Globus pallidus (tissue), 1 donor: Measurements from ENCODE around the gene KRAS.

Experiments used
- DNase-seq: peaks from one replicate; pipeline ENCODE4 v3.0.0-alpha.2; 2015; ENCODE audit warnings: low spot score

KRAS gene

GRCh38 chr12:25256005-25256404 is 5.3 kb upstream of the KRAS start:
- no peak for DNase-seq

GRCh38 chr12:25254271-25254880 is 3.6 kb upstream of the KRAS start:
- no peak for DNase-seq

- DNase-seq: no peak
Measured at GRCh38 chr12:25253371-25254068, 2.8 kb upstream of the KRAS start.

GRCh38 chr12:25252946-25253345 is 2.2 kb upstream of the KRAS start:
- DNase-seq: no peak

DNA sequence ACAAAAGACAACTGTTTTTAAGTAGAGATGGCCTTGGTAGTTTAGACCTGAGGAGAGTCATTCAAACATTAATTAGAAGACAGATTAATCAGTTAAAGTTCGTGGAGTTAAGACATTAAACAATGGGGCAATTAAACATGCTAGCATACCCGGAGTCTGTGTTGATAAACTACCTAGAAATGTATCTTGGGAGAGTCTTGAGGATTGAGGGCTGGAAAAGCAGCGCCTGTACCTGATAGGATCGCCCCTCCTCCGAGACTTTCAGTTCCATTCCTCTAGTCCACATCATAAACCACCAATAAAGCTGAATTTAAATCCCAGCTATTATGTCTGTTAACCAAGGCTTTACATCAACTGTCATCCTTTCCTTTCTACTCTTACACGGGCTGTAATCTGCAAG is 1.0 kb upstream of the KRAS start:
- DNase-seq: no peak

GRCh38 chr12:25249931-25250738 is 594 bp downstream of the KRAS start:
- peak; percentile 21 for DNase-seq

- DNase-seq: no peak
Measured at GRCh38 chr12:25248732-25249131, 2.0 kb downstream of the KRAS start.

- no peak for DNase-seq
Measured at GRCh38 chr12:25248137-25248536, 2.6 kb downstream of the KRAS start.

DNA sequence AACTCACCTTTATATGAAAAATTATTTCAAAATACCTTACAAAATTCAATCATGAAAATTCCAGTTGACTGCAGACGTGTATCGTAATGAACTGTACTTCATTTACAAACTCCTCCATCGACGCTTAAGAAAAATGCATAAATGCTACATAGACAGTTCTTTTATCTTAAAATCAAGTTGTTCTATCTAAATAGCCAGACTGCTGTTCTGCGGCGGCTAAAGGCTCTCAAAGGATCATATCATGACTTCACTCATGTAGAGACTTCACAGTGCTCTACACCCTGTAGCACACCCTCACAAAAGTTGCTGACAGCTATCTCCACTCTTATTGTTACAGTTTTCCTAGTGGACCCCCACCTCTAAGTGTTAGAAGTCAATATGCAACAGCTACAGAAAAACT is 5.2 kb downstream of the KRAS start:
- DNase-seq: no peak

- no peak for DNase-seq
Measured at GRCh38 chr12:25243680-25243990, 7.1 kb downstream of the KRAS start.

DNA sequence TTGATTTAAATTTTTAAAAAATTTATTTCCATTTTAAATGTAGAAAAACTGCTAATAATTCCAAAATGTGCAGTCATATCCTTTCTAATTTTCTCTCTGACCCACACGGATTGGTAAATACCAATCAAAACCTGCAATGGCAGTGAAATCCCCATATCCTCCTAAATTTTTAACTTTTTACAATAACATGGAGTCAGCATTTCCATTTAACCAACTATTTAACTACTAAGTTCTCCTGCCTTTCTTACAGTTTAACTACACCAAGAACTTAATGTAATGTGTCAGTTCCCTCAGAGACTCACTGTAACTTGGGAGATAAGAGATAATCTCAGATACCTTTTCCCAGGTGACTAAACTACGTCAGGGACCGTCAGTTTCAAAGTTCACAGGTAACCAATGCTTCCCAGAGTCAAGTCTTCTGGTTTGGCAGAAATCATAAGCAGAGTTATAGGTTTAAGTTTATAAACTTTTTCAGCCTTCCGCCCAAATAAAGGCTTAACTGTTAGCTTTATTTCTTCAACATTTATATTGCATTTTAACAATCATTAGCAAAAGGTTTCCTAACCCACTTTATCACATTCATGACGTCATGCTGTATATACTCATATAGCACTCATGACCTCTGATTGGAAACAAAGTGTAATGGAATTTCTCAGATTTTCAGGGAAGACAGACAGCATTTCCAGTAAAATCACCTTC is 7.6 kb downstream of the KRAS start:
- no peak for DNase-seq

DNA sequence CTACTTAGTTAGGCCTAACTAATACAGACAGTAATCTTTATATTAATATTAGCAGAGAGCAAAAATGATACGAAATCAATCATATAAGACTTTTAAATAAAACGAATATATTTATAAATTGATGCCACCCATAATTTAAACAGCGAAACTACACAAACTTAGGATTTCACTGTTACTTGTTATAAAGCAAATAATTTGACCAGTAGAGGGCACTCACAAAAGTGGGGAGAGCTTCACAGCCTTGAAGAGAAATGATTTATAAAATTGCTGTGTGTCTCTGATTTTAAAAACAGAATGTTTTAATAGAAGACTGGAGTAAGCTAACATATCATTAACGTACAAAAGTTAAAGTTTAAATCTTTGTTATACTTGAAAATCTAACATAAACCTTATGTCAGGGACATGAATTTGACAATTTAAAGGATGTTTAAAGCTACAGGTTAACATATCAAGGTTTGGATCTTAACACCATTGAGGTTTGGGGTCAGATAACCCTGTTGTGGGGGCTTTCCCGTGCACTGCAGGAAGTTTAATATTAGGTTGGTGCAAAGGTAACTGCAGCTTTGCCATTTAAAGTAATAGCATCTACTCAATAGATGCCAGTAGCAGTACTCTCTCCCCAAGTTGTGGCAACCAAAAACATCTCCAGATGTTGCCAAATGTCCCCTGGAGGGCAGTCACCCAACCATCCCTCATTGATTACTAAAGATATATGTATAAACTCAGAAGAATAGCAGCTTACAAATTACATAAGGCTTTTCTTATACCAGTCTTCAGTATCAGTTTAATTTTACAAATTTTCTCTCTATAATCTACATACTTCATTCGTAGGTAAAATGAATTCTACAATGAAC is 9.3 kb downstream of the KRAS start:
- DNase-seq: peak; percentile 52

- no peak for DNase-seq
Measured at GRCh38 chr12:25236626-25237025, 14.1 kb downstream of the KRAS start.

DNA sequence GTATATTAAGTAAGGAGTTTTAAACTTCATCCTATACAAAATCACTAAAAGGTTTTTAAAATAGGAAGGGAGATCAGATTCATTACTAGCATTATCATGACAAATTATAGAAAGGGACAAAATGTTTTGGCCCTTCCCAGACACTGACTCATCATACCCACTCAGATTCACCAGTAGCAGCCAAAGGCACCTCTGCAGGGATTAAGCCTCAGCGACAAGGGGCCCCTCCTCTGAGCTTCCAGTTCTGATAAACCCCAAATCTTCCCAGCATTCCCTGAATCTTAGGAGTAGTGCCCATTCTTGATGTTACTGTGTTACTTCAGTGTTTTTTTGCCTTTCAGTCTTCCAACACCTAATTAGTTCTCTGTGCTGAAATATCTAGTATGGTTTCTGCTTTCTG is 14.5 kb downstream of the KRAS start:
- no peak for DNase-seq

- DNase-seq: no peak
Measured at GRCh38 chr12:25213338-25213737, 37.4 kb downstream of the KRAS start.

- DNase-seq: no peak
Measured at GRCh38 chr12:25208554-25208953, 42.2 kb downstream of the KRAS start.

- no peak for DNase-seq
Measured at GRCh38 chr12:25207846-25208245, 42.9 kb downstream of the KRAS start.

DNA sequence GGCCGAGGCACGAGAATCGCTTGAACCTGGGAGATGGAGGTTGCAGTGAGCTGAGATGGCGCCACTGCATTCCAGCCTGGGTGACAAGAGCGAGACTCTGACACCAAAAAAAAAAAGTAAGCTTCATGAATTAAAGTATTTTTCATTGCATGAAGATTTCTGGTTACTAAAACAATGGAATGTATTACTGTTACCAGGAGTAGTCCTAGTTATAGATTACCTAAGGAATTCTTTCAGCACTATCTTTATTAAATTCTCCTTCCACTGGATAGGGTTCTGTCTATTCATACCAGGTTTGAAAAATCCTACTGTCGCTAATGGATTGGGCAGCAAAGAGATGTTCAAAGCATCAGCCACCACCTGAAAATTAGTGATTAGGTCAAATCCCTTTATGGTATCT is 43.3 kb downstream of the KRAS start:
- DNase-seq: no peak

- DNase-seq: no peak
Measured at GRCh38 chr12:25202137-25202536, 48.6 kb downstream of the KRAS start.

DNA sequence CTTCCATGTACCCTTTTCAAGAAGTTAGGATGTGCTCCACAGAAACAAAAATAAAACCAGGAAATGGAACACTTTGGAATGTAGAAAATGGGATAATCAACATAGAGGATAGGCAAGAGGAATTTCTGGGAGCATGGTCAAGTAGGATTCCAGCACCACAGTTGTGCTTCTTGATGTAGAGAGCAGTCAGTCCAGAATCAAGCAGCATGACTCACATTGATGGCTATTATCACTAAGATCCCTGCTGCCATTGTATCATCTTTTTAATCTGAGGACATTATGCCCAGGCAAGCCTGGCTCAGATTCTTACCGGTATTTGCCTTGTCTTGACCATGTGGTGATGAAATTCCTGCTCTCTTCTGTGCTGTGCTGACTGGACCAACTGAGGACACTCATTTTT is 50.0 kb downstream of the KRAS start:
- no peak for DNase-seq

DNA sequence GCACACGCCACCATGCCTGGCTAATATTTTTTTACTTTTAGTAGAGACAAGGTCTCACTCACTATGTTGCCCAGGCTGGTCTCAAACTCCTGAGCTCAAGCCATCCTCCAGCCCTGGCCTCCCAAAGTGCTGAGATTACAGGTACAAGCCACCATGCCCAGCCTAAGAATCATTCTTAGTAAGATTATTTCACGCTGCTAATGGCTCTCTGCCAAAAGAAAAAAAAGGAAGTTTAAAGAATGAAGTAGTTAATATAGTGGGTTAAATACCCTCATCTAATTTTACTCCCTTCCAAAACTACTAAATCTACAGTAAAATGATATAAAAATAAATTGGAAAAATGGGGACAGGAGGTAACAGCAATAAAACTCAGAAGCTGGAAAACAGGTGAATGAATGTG is 53.1 kb downstream of the KRAS start:
- DNase-seq: no peak
